ENCODE data around the gene SVEP1. TPM values are rescaled to one million over a fixed set of nuclear protein-coding genes. Genes with fewer than 3 reads are reported as not detected.

SVEP1 gene
- total RNA-seq, 1 donor from 2014 or later: 7.9 TPM

DNA sequence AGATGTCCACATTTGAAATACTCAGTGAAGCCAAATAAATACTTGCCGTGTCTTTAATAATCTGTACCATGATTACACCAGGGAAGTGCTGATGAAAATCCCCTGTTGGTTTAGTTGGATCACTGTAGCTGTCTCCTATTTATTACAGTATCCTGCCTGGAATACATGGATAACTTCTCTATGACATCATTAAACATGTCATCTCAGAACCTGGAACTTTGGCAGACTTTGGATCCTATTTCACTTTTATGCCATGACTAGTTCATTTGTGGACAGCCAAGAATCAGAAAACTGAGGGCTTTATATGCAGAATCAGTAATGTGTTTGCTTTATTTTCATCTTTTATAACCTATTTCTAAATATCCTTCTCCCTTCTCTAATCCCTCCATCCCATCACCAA lies 241.8 kb downstream of the SVEP1 start, which contains the start of gene TXNDC8:
TXNDC8 (minus strand) TSS at position 137 of the 400 bp plus-strand sequence.
- Mint-ChIP-seq H3K27ac (no peak within 1 kb of the TSS), H3K4me3 (no peak within 1 kb of the TSS), H3K9me3 (no peaks in the 10 kb centered on the region), H3K36me3 (no peaks in the 10 kb centered on the region), H3K27me3 (no peaks in the 10 kb centered on the region), H3K4me1 (ENCODE audit: unreplicated experiment) (no peaks in the 10 kb centered on the region)
- TF ChIP-seq CTCF (conservative IDR thresholded peaks at IDR 0.05): no peak
- DNase-seq (ENCODE audit: extremely low spot score, unreplicated experiment): no peak

DNA sequence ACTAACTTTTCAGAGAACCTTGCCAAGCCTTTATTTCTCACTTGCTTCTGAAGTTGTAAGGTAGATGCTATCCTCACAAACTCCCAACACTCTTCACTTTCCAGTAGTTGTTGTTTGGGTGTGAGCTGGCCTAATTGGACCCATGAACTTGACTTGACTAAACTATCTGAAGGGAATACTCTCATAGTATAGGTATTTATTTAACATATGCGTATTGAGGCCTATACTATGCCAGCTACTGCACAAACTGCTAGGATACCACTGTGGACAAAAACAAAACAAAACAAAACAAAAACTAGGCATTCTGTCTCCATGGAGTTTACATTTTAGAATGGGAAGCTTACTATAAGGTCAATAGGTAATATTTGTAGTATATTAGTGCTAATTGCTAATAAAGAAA lies 243.2 kb downstream of the SVEP1 start:
- H3K9me3 Mint-ChIP-seq: no peaks in the 10 kb centered on the region
- no peak for DNase-seq (ENCODE audit: extremely low spot score, unreplicated experiment)
- no peaks in the 10 kb centered on the region for H3K36me3 Mint-ChIP-seq
- H3K27me3 Mint-ChIP-seq: no peaks in the 10 kb centered on the region
- no peak for TF ChIP-seq CTCF (conservative IDR thresholded peaks at IDR 0.05)
- H3K4me3 Mint-ChIP-seq: no peak overlapping the region
- H3K27ac Mint-ChIP-seq: no peak overlapping the region
- no peaks in the 10 kb centered on the region for H3K4me1 Mint-ChIP-seq (ENCODE audit: unreplicated experiment)

GRCh38 chr9:110334871-110335270 lies 244.7 kb downstream of the SVEP1 start:
- H3K27ac Mint-ChIP-seq: no peak overlapping the region
- no peak overlapping the region for H3K4me3 Mint-ChIP-seq
- no peaks in the 10 kb centered on the region for H3K4me1 Mint-ChIP-seq (ENCODE audit: unreplicated experiment)
- H3K27me3 Mint-ChIP-seq: no peaks in the 10 kb centered on the region
- no peaks in the 10 kb centered on the region for H3K9me3 Mint-ChIP-seq
- no peak for DNase-seq (ENCODE audit: extremely low spot score, unreplicated experiment)
- no peaks in the 10 kb centered on the region for H3K36me3 Mint-ChIP-seq
- no peak for TF ChIP-seq CTCF (conservative IDR thresholded peaks at IDR 0.05)

DNA sequence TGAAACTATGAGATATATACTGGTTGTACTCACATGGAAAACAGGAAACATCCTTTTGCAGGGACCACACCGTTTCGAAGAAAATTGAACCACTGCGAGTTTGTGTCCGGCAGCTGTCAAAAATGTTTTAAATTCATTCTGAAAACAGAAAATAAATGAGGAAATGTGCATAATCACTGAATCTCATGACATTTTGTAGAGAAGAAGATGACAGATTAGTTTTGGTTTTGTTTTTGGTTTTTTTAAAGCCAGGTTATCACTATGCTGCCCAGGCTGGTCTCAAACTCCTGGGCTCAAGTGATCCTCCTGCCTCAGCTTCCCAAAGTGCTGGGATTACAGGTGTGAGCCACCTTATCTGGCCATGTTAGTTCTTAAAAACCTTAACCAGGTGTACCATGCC lies 245.4 kb downstream of the SVEP1 start:
- TF ChIP-seq CTCF (conservative IDR thresholded peaks at IDR 0.05): no peak
- Mint-ChIP-seq H3K9me3 (no peaks in the 10 kb centered on the region), H3K4me3 (no peak overlapping the region), H3K27ac (no peak overlapping the region), H3K4me1 (ENCODE audit: unreplicated experiment) (no peaks in the 10 kb centered on the region), H3K36me3 (no peaks in the 10 kb centered on the region), H3K27me3 (no peaks in the 10 kb centered on the region)
- DNase-seq (ENCODE audit: extremely low spot score, unreplicated experiment): no peak

DNA sequence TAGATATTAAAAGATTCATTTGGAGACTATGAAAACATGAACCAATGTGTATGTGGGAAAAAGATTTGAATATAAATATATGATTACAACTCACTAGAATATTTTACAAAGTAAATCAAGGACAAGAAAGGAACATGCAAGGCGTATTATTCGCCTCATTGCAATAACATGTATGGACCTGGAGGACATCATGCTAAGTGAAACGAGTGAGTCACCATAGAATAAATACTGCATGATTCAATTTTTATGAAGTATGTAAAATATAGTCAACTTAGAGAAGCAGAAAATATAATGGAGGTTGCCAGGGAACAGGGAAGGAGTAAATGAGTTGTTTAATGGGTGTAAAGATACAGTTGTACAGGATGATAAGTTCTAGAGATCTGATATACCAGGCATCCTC lies 246.8 kb downstream of the SVEP1 start:
- TF ChIP-seq CTCF (conservative IDR thresholded peaks at IDR 0.05): no peak
- DNase-seq (ENCODE audit: extremely low spot score, unreplicated experiment): no peak

More for the DNA sequence above, 246.8 kb downstream of the SVEP1 start:
- Mint-ChIP-seq H3K27me3 (no peaks in the 10 kb centered on the region), H3K9me3 (no peaks in the 10 kb centered on the region), H3K27ac (no peak overlapping the region), H3K4me3 (no peak overlapping the region), H3K4me1 (ENCODE audit: unreplicated experiment) (no peaks in the 10 kb centered on the region), H3K36me3 (no peaks in the 10 kb centered on the region)

All from type B pancreatic cell (in vitro differentiated cells).